GM19452 (cell line): ENCODE results near the gene HMCN2.

Experiments used
- ATAC-seq: cut with Tn5 transposase; IDR thresholded peaks from one replicate; pipeline ENCODE4 v1.9.1; 2021; ENCODE audit not compliant: unreplicated experiment

HMCN2 gene

GRCh38 chr9:130341839-130342713, 76.5 kb downstream of the HMCN2 start:
- ATAC-seq = no peak

GRCh38 chr9:130342714-130343085, 77.1 kb downstream of the HMCN2 start:
- no peak for ATAC-seq

GRCh38 chr9:130343445-130343918, 77.9 kb downstream of the HMCN2 start:
- ATAC-seq = no peak

GRCh38 chr9:130344366-130344765, 78.8 kb downstream of the HMCN2 start:
- ATAC-seq = no peak

- no peak for ATAC-seq
Observed at GRCh38 chr9:130345009-130345896, 79.7 kb downstream of the HMCN2 start.

GRCh38 chr9:130345897-130346385, 80.4 kb downstream of the HMCN2 start:
- ATAC-seq = no peak

- ATAC-seq = no peak
Observed at GRCh38 chr9:130346431-130346830, 80.9 kb downstream of the HMCN2 start.

- no peak for ATAC-seq
Observed at GRCh38 chr9:130347036-130347435, 81.5 kb downstream of the HMCN2 start.

GRCh38 chr9:130347931-130348330, 82.4 kb downstream of the HMCN2 start:
- ATAC-seq = no peak

GRCh38 chr9:130348341-130348740, 82.8 kb downstream of the HMCN2 start:
- no peak for ATAC-seq

- no peak for ATAC-seq
Observed at GRCh38 chr9:130348881-130349280, 83.3 kb downstream of the HMCN2 start.

- ATAC-seq = no peak
Observed at GRCh38 chr9:130349398-130349797, 83.8 kb downstream of the HMCN2 start.

- ATAC-seq = no peak
Observed at GRCh38 chr9:130351343-130351742, 85.8 kb downstream of the HMCN2 start.

- ATAC-seq = no peak
Observed at GRCh38 chr9:130352081-130352480, 86.5 kb downstream of the HMCN2 start.

GRCh38 chr9:130352586-130353285, 87.2 kb downstream of the HMCN2 start:
- no peak for ATAC-seq

- ATAC-seq = no peak
Observed at GRCh38 chr9:130354378-130354777, 88.8 kb downstream of the HMCN2 start.

- no peak for ATAC-seq
Observed at GRCh38 chr9:130354806-130355205, 89.2 kb downstream of the HMCN2 start.

GRCh38 chr9:130356033-130356432, 90.5 kb downstream of the HMCN2 start:
- ATAC-seq = no peak

- ATAC-seq = no peak
Observed at GRCh38 chr9:130356877-130357584, 91.5 kb downstream of the HMCN2 start.

- no peak for ATAC-seq
Observed at GRCh38 chr9:130358928-130359327, 93.4 kb downstream of the HMCN2 start.
